Measurements from ENCODE around the gene PRXL2C. TPM values are rescaled to one million over a fixed set of nuclear protein-coding genes. Genes with fewer than 3 reads are reported as not detected.
"Not testable (repeated sequence)": the region's sequence is repeated elsewhere in the genome, so short reads cannot be mapped to it uniquely, and the experiment has no call there.

PRXL2C gene, protein sequence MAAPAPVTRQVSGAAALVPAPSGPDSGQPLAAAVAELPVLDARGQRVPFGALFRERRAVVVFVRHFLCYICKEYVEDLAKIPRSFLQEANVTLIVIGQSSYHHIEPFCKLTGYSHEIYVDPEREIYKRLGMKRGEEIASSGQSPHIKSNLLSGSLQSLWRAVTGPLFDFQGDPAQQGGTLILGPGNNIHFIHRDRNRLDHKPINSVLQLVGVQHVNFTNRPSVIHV
- 17.8 TPM for total RNA-seq (ENCODE audit: insufficient read depth, low replicate concordance)

DNA sequence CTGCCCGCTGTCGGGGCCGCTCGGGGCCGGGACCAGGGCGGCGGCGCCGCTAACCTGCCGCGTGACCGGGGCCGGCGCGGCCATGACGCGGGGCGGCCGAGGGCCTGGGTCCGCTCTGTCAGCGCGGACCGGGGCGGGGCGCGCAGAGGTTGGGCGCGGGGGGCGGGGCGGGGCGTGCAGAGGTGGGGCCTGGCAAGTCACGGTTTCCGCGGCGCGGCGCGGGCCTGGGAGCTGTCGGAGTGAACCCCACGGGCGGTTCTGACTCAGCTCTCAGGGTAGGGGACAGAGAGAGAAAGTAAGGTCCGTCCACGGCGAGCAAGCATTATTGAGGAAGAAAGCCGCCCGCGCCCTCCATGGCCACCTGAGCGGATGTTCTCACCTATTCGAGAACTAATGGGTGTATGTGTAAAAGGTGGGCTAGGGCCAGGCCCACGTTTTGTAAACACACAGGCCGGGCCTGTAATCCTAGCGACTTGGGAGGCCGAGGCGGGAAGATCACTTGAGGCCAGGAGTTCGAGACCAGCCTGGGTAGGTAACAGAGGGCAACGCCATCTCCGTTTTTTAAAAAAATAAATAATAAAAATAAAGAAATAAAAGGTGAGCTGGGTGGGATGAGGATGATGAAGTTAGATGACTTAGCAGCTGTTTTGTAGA lies at the start of gene PRXL2C:
PRXL2C (minus strand) TSS at position 120 of the 654 bp plus-strand sequence; CDS start at position 84, 36 bp downstream.
- peak; percentile 69 for DNase-seq (ENCODE audit: low spot score)

- DNase-seq (ENCODE audit: low spot score): not testable (repeated sequence)
These were observed 45.7 kb upstream of the PRXL2C start for GRCh38 chr9:96700721-96701375.

- no peak for DNase-seq (ENCODE audit: low spot score)
These were observed 36.2 kb upstream of the PRXL2C start for GRCh38 chr9:96691326-96691725.

DNA sequence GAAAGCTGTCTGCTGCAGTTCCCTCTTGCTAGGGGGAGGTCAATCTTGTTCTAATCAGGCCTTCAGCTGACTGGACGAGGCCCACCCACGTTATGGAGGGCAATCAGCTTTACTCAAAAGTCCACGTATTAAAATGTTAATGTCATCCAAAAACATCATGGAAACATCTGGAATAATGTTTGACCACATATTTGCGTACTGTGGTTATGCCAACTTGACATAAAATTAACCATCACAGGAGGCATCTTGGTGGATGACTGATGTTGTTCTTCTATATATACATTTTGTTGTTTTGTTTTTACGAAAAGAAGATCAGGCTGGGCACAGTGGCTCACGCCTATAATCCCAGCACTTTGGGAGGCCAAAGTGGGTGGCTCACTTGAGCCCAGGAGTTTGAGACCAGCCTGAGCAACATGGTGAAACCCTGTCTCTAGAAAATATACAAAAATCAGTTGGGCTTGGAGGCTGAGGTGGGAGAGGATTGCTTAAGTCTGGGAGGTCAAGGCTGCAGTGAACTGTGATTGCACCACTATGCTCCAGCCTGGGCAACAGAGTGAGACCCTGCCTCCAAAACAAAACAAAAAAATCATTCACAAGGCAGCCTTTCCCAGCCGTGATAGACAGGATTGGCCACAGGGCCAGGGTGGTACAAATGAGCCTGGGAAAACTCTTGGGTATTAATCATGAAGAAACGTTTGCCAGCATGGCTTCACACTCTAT lies 33.8 kb upstream of the PRXL2C start:
- no peak for DNase-seq (ENCODE audit: low spot score)

- no peak for DNase-seq (ENCODE audit: low spot score)
These were observed 33.1 kb upstream of the PRXL2C start for GRCh38 chr9:96688187-96688586.

DNA sequence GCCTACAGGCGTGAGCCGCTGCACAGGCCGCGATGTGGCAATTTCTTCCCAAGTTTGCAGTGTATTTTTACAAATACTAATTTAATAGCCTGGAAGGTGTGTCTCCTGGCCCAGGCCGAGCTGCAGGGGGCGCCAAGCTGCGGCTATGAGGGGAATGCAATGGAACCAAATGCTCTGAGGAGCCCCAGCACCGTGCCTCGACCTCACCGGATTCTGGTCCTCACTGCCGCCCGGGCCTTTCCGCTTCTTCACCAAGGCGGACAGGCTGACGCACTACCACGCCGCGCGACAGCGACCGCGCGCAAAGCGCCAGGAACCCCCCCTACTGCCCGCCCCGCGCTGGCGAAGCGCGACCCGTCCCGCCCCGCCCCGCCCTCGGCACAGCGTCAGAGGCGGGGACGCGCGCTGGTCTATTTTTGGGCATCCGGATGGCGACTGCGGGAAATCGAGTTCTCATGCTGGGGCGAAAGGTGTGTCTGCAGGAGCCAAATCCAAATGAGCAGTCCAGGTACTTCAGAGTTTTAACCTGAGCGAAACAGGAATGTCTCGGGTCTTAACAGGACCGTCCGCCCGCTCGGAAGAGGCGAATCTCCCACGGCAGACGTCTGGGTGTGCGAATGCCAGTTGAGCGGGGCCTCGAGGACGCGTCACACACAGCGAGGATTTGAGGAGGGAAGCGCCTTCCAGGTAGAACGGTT lies 31.7 kb upstream of the PRXL2C start:
- DNase-seq (ENCODE audit: low spot score): peak; percentile 81

GRCh38 chr9:96680812-96681499 lies 25.8 kb upstream of the PRXL2C start:
- DNase-seq (ENCODE audit: low spot score): no peak

DNA sequence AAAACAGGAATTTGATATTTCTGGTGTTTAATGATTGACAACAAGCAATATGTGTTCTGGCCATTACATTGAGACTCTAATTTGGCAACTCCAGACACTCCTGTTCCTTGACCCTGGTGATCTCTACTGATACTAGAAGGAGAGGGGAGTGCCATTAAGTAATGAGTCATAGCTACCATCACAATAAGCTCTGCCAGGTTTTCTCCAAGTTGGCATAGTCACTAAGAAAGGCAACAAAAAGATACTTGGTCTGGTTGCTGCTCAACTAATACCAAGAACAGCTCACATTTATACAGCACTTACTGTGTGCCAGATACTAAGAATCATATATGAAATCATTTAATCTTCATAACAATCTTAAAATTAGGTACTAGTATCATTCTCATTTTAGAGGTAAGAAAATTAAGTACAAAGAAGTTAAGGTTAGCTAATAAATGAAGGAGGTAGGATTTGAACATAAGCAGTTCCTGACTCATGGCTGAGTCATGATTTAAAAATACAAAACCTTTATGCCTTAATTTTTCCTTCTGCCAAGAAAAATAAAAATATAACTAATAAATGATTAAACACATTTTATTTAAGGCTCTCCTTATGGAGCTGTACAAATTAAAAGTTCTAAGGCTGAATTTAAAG lies 19.9 kb upstream of the PRXL2C start:
- no peak for DNase-seq (ENCODE audit: low spot score)

- DNase-seq (ENCODE audit: low spot score): not testable (repeated sequence)
These were observed 18.7 kb upstream of the PRXL2C start for GRCh38 chr9:96673786-96674185.

DNA sequence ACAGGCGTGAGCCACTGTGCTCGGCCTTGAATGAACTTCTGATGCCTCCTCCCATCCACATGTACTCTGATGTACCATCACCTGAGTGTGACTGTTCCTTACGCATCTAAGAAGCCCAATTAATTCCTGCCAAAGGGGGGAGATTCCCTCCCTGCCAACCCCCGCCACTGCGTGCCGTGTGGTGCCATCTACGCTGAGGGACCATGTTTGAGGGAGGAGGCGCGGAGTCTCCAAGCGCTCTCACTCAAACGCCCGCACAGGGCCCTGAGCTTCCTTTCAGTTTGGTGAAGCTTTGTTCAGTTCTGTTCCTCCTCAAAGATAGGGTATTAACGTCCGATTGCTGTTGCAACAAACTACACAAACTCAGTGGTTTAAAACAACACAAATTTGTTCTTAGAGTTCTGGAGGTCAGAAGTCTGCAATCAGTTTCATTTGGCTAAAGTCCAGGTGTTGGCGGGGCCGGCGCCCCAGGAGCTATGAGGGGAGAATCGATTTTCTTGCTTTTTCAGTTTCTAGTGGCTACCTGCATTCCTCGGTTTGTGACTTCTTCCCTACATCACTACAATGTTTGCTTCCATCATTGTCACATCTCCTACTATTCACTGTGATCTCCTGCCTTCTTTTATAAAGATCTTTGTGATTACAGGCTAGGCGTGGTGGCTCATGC lies 13.9 kb upstream of the PRXL2C start:
- DNase-seq (ENCODE audit: low spot score): no peak

DNA sequence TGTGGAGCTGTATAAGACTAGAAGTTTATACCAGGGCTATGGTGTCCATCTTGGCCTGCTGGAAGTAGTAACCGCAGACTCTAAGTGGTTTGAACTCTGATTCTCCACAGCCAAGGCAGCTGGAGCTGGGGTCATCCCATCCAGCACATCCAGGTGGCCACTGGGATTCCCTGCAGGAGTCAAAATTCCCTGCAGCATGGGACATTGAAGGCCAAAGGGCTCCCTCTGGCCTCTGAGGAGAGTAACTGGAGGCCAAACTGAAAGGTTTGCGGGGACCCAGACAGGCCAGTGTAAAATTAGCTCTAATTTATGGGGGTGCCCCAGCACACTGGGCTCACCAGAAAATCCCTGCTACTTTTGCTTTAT lies 12.2 kb upstream of the PRXL2C start:
- DNase-seq (ENCODE audit: low spot score): no peak

DNA sequence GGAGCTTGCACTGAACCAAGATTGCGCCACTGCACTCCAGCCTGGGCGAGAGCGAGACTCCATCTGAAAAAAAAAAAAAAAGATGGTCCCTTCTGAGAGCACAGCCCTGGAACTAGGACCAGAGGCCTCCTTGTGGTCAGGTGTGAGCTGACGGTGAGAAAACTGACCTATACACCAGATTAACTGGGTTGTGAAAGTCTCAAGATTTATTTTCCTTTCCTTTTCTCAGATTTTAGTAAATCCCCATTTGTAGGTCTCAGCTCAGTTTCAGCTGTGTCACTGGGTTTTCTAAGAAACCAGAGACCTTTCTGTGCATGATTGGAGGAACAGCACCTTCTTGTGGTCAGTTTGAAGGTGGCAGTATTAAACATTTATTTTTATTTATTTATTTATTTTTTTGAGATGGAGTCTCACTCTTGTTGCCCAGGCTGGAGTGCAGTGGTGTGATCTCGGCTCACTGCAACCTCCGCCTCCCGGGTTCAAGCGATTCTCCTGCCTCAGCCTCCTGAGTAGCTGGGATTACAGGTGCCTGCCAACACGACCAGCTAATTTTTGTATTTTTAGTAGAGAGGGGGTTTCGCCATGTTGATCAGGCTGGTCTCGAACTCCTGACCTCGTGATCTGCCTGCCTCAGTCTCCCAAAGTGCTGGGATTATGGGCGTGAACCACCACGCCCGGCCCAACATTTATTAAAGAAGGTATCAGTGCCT lies 11.7 kb upstream of the PRXL2C start:
- DNase-seq (ENCODE audit: low spot score): peak; percentile 51

DNA sequence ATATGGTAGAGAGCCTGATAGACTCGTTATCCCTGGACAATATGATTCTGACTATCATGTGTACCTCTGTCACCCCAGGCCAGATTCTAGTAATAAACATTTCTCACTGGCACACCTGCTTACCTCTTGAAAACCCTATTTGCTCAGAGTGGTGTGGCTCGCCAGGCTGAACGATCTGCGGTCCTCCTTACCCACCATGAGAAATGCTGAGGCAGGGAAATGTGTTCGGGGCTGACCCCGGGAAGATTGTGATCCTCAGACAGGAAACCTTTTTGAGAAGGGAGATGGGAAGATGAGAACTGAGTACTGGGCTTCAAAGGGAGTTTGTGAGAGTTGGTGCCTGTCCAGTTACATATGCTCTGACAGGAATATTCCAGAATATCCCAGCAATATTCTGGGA lies 10.7 kb upstream of the PRXL2C start:
- DNase-seq (ENCODE audit: low spot score): no peak

GRCh38 chr9:96663506-96664120 lies 8.5 kb upstream of the PRXL2C start:
- DNase-seq (ENCODE audit: low spot score): peak; percentile 35

DNA sequence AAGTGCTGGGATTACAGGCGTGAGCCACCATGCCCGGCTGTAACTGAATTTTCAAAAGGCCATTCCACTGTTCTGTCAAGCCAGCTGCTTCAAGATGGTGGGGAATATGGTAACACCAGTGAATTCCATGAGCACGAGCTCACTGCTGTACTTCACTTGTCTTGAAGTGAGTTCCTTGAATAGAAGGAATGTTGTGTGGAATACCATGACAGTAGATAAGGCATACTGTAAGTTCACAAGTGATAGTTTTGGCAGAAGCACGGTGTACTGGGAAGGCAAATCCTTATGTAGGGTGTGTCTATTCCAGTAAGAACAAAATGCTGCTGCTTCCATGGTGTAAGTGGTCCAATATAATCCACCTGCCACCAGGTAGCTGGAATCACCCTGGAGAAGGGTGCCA lies 6.6 kb upstream of the PRXL2C start:
- no peak for DNase-seq (ENCODE audit: low spot score)

GRCh38 chr9:96660692-96661248 lies 5.7 kb upstream of the PRXL2C start:
- DNase-seq (ENCODE audit: low spot score): no peak

DNA sequence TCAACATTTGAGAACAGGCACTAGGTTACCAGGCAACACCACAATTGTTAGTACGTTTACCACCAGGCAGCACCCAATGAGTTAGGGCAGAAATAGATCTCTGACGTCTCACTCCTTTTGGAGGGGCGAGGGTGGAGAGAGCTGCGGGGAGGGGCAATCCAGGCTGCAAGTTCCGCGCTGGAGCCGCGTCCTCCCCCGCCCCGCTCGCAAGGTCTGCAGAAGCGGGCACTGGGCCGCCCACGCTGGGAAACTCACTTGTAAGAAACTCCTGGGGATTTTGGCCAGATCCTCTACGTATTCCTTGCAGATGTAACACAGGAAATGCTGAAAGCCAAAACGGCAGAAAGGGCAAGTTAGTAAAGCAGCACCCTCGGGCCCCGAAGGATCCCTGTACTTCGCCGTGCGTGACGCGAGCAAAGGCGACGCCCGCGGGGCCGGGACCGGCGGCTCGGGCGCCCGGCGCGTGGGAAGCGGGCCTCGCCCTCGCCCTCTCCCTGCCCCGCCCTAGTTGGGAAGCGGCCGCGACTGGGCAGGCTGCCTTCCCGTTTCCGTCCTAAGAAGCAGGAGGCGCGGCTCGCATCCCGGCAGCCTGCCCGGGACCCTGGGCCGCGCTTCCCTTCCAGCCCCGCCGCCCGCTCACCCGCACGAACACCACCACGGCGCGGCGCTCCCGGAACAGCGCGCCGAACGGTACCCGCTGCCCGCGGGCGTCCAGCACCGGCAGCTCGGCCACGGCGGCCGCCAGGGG lies 493 bp downstream of the PRXL2C start:
- DNase-seq (ENCODE audit: low spot score): peak; percentile 89

DNA sequence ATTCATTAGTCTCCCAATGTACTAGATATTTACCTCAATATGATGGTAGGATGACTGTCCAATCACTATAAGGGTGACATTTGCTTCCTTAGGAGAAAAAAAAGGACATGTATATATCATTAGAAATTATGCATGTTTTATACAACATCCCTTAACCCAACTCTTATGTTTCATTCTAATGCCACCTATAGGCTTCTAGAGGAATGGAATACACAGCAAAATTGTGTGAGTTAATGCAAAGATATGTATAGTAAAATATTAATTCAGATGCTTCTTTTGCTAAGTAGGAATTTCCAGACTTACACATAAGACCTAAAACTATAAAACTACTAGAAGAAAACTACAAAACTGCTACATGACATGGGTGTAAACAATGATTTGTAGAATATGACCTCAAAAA lies 3.5 kb downstream of the PRXL2C start:
- peak; percentile 20 for DNase-seq (ENCODE audit: low spot score)

All from umbilical cord (tissue), 2 donors.